NB4 (cell line): ENCODE measurements around the gene CYP26A1.

Source experiments
- DNase-seq: peaks from one replicate; pipeline ENCODE4 v3.0.0; 2010; ENCODE audit warnings: low read depth
- H3K4me3 ChIP-seq: one replicate; pipeline ENCODE4 v1.5.1; 2011; ENCODE audit warnings: mild to moderate bottlenecking, low read depth, low read length, moderate library complexity
- CTCF ChIP-seq: IDR thresholded peaks from one replicate; pipeline ENCODE4 v1.5.1; 2012; ENCODE audit warnings: low read depth, low read length
- MYC ChIP-seq: IDR thresholded peaks from 2 replicates; pipeline ENCODE4 v1.6.1; 2011; ENCODE audit warnings: low read depth, low read length
- POLR2A ChIP-seq: IDR thresholded peaks from 2 replicates; pipeline ENCODE4 v1.6.1; 2011; ENCODE audit warnings: mild to moderate bottlenecking; ENCODE audit not compliant: insufficient read length; ENCODE audit errors: extremely low read depth
- TF ChIP-seq, protein P1 (sequence below): IDR thresholded peaks from 2 replicates; pipeline ENCODE4 v1.6.1; 2011; ENCODE audit warnings: low read depth, low read length

Gene CYP26A1

DNA sequence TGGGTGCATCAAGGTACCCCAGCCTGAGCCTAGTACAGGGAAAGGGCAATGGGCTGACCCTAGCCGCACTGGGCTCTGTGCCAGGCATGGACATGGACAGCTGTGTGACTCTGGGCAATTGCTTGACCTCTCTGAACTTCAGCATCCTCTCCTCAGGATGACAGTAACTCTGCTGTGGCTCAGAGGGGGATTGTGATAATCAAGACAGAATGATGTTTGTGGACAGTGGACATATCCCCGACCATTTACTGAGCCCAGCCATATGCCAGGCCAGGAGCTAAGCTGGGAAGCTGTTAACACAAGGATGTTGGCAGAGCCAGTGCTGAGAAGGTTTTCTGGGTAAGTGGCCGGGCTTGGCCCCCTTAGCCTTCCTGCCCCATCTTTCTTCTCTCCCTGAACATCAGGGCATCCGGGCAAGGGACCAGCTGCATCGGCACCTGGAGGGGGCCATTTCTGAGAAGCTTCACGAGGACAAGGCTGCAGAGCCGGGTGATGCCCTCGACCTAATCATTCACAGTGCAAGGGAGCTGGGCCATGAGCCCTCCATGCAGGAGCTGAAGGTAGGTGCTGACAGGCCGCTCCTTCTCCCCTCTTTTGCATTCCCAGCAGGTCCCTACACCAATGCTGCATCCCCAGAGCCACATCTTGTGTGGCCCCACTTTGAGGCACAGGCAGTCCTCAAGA lies 9.6 kb upstream of the CYP26A1 start:
- DNase-seq, result no peak
- TF ChIP-seq, protein P1, sequence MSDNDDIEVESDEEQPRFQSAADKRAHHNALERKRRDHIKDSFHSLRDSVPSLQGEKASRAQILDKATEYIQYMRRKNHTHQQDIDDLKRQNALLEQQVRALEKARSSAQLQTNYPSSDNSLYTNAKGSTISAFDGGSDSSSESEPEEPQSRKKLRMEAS, result no peak
- no peak overlapping the region for H3K4me3 ChIP-seq

DNA sequence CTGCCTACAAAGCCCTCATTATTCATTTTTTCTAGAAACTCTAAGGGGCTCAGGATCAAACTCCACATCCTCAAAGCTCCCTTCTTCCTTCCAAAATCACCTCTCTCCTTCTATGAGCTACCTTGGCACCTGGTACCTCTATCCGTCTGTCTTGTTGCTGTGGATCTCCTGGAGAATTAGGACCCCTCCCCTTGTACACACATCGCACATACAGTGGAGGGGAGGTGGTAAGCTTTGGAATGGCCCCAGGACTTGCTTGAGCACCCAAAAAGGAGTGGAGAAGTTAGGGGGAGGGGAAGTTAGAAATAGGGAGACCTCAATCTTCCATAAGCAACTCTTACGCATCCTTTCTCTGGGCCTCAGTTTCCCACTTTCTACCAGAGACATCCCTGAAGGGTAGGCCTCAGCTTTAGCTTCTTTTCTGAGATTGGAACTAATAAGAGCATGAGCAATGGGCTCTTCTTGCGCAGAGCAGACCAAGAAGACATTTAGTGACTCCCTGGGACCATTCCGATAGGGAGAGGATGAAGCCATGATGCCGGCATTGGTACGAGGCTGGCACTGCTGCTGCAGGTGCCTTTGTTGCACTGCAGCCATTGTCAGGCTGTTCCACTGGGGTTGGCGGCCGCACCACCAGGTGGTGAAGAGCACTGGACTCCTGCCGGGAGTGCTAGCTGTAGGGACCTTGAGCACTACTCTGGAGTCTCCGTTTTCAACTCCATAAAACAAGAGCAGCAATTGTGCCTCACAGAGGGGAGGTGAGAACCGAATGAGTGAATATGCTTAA lies 8.6 kb upstream of the CYP26A1 start:
- TF ChIP-seq MYC, result no peak
- no peak for TF ChIP-seq CTCF
- TF ChIP-seq POLR2A, result no peak
- TF ChIP-seq, protein P1, result no peak
- no peak overlapping the region for H3K4me3 ChIP-seq
- DNase-seq, result no peak

DNA sequence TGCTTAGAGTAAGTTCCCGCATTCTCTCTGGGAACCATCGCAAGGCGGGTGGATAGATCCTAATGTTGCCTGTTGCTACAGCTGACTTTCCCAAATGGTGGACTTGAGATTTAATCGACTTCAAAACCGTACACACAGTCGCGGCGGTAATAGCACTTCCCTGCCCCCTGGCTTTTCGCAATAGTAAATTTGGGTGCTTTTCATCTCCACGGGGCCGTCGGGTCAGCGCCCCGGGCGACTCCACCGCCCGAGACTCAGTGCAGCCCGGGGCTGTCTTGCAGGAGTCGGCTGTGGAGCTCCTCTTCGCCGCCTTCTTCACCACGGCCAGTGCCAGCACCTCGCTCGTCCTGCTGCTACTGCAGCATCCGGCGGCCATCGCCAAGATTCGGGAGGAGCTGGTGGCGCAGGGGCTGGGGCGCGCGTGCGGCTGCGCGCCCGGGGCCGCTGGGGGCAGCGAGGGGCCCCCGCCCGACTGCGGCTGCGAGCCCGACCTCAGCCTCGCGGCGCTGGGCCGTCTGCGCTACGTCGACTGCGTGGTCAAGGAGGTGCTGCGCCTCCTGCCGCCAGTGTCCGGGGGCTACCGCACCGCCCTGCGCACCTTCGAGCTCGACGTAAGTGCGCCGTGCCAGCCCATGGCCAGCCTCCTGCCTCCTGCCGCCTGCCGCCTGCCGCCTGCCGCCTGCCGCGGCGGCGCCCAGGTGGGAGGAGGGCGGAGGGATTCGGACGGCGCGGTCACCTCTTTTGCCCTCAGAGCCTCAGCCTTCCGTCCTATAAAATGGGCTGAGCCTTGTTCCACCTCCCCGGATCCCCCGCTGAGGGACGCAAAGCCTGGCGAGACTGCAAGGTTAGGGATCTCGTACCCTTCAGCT lies 7.8 kb upstream of the CYP26A1 start:
- DNase-seq, result no peak
- TF ChIP-seq POLR2A (no peak), MYC (no peak), CTCF (no peak)
- TF ChIP-seq, protein P1, result no peak
- no peak overlapping the region for H3K4me3 ChIP-seq

DNA sequence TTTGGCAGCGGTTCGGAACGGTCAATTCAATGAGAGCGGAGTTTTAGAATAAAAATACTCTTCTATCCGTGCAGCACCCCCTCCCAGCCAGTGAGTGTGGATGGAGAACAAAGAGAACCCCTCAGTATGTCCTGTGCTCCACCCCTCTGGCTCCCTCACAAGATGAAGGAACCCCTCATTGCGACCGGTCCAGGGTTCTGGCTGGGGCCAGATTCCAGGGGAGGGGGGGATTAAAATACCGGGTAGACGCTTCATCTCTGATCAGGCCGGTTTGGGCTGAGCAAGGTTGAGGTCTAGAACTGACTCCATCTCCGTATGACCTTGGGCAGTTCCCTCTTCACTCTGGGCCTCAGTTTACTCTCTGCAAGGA lies 7.2 kb upstream of the CYP26A1 start:
- no peak for DNase-seq
- TF ChIP-seq CTCF (no peak), POLR2A (no peak), MYC (no peak)
- TF ChIP-seq, protein P1, result no peak
- H3K4me3 ChIP-seq, result no peak overlapping the region

GRCh38 chr10:93067443-93068365 lies 6.0 kb upstream of the CYP26A1 start:
- H3K4me3 ChIP-seq, result no peak overlapping the region
- DNase-seq, result no peak
- TF ChIP-seq, protein P1, result no peak
- no peak for TF ChIP-seq CTCF
- TF ChIP-seq MYC, result no peak
- TF ChIP-seq POLR2A, result no peak
